Measurements from ENCODE around the gene ADI1. TPM values are rescaled to one million over a fixed set of nuclear protein-coding genes. Genes with fewer than 3 reads are reported as not detected.

The ADI1 gene
- 57.2 TPM for polyA plus RNA-seq
- long read RNA-seq, donor 1, transcript ADI1-201 (4 exons, 2,391 nt), result major isoform, 41 of 41 reads
- long read RNA-seq, donor 1, partial matches to known transcripts, result 0 of 41 reads
- long read RNA-seq, donor 1, other reads (novel, unspliced or antisense), result 0 of 41 reads
- long read RNA-seq, donor 2, transcript ADI1-201 (4 exons, 2,391 nt), result major isoform, 109 of 119 reads
- long read RNA-seq, donor 2, partial matches to known transcripts, result 10 of 119 reads
- long read RNA-seq, donor 2, other reads (novel, unspliced or antisense), result 0 of 119 reads
- long read RNA-seq, donor 3, result 0 reads
- long read RNA-seq, donor 4, transcript ADI1-201 (4 exons, 2,391 nt), result major isoform, 10 of 10 reads
- long read RNA-seq, donor 4, partial matches to known transcripts, result 0 of 10 reads
- long read RNA-seq, donor 4, other reads (novel, unspliced or antisense), result 0 of 10 reads
- long read RNA-seq, donor 5, transcript ADI1-201 (4 exons, 2,391 nt), result major isoform, 42 of 42 reads
- long read RNA-seq, donor 5, partial matches to known transcripts, result 0 of 42 reads
- long read RNA-seq, donor 5, other reads (novel, unspliced or antisense), result 0 of 42 reads
- long read RNA-seq, donor 6, transcript ADI1-201 (4 exons, 2,391 nt), result major isoform, 57 of 62 reads
- long read RNA-seq, donor 6, partial matches to known transcripts, result 5 of 62 reads
- long read RNA-seq, donor 6, other reads (novel, unspliced or antisense), result 0 of 62 reads
- long read RNA-seq, donor 7, transcript ADI1-201 (4 exons, 2,391 nt), result major isoform, 35 of 35 reads
- long read RNA-seq, donor 7, partial matches to known transcripts, result 0 of 35 reads
- long read RNA-seq, donor 7, other reads (novel, unspliced or antisense), result 0 of 35 reads
- long read RNA-seq, donor 8, transcript ADI1-201 (4 exons, 2,391 nt), result major isoform, 95 of 4,687 reads
- long read RNA-seq, donor 8, partial matches to known transcripts, result 1,724 of 4,687 reads
- long read RNA-seq, donor 8, other reads (novel, unspliced or antisense), result 2,867 of 4,687 reads
- long read RNA-seq, donor 9, transcript ADI1-201 (4 exons, 2,391 nt), result major isoform, 64 of 72 reads
- long read RNA-seq, donor 9, partial matches to known transcripts, result 8 of 72 reads
- long read RNA-seq, donor 9, other reads (novel, unspliced or antisense), result 0 of 72 reads
- long read RNA-seq, donor 10, transcript ADI1-201 (4 exons, 2,391 nt), result major isoform, 75 of 81 reads
- long read RNA-seq, donor 10, partial matches to known transcripts, result 6 of 81 reads
- long read RNA-seq, donor 10, other reads (novel, unspliced or antisense), result 0 of 81 reads
- long read RNA-seq, donor 11, transcript ADI1-201 (4 exons, 2,391 nt), result major isoform, 67 of 2,800 reads
- long read RNA-seq, donor 11, partial matches to known transcripts, result 1,112 of 2,800 reads
- long read RNA-seq, donor 11, other reads (novel, unspliced or antisense), result 1,621 of 2,800 reads

- WGBS (ENCODE audit: insufficient coverage, low lambda C conversion rate), result 10% methylated on average over 2 of the region's 76 CpGs
- H3K4me3 ChIP-seq (ENCODE audit: low read length), result peak within 1 kb of the TSS; percentile 91
- H3K27ac ChIP-seq (ENCODE audit: low read length), result peak within 1 kb of the TSS; percentile 95
- peaks cover 2% of the 10 kb centered on the region for H3K36me3 ChIP-seq (ENCODE audit: control insufficient read depth, insufficient read depth, low read length)
- H3K27me3 ChIP-seq (ENCODE audit: control insufficient read depth, insufficient read depth, low read length), result no peaks in the 10 kb centered on the region
- peaks cover 18% of the 10 kb centered on the region for H3K4me1 ChIP-seq (ENCODE audit: control insufficient read depth, insufficient read depth, low read length)
- peaks cover 8% of the 10 kb centered on the region for H3K9me3 ChIP-seq (ENCODE audit: control insufficient read depth, low read depth, low read length)
- peak; percentile 70 to 90 for DNase-seq
Measured at GRCh38 chr2:3519255-3520205, at the start of gene ADI1. TSS of gene ADI1 (minus strand) at chr2:3519531. CDS start at chr2:3519487, 44 bp downstream.

- Histone ChIP-seq H3K4me1 (ENCODE audit: control insufficient read depth, insufficient read depth, low read length) (no peaks in the 10 kb centered on the region), H3K9me3 (ENCODE audit: control insufficient read depth, low read depth, low read length) (no peaks in the 10 kb centered on the region), H3K36me3 (ENCODE audit: control insufficient read depth, insufficient read depth, low read length) (no peaks in the 10 kb centered on the region), H3K27me3 (ENCODE audit: control insufficient read depth, insufficient read depth, low read length) (no peaks in the 10 kb centered on the region), H3K4me3 (ENCODE audit: low read length) (no peak overlapping the region), H3K27ac (ENCODE audit: low read length) (no peak overlapping the region)
- WGBS (ENCODE audit: insufficient coverage, low lambda C conversion rate), result no CpG with 5 or more reads among the region's 9 CpGs
- no peak for DNase-seq
Measured at GRCh38 chr2:3566806-3567205, 47.5 kb upstream of the ADI1 start.

- H3K4me1 ChIP-seq (ENCODE audit: control insufficient read depth, insufficient read depth, low read length), result no peaks in the 10 kb centered on the region
- H3K36me3 ChIP-seq (ENCODE audit: control insufficient read depth, insufficient read depth, low read length), result no peaks in the 10 kb centered on the region
- no peak for DNase-seq
- H3K27ac ChIP-seq (ENCODE audit: low read length), result no peak overlapping the region
- WGBS (ENCODE audit: insufficient coverage, low lambda C conversion rate), result 100% methylated on average over 1 of the region's 6 CpGs
- H3K27me3 ChIP-seq (ENCODE audit: control insufficient read depth, insufficient read depth, low read length), result no peaks in the 10 kb centered on the region
- no peaks in the 10 kb centered on the region for H3K9me3 ChIP-seq (ENCODE audit: control insufficient read depth, low read depth, low read length)
- H3K4me3 ChIP-seq (ENCODE audit: low read length), result no peak overlapping the region
Measured at GRCh38 chr2:3565117-3565516, 45.8 kb upstream of the ADI1 start.

- Histone ChIP-seq H3K27me3 (ENCODE audit: control insufficient read depth, insufficient read depth, low read length) (no peaks in the 10 kb centered on the region), H3K4me1 (ENCODE audit: control insufficient read depth, insufficient read depth, low read length) (no peaks in the 10 kb centered on the region), H3K27ac (ENCODE audit: low read length) (no peak overlapping the region), H3K9me3 (ENCODE audit: control insufficient read depth, low read depth, low read length) (no peaks in the 10 kb centered on the region), H3K36me3 (ENCODE audit: control insufficient read depth, insufficient read depth, low read length) (no peaks in the 10 kb centered on the region), H3K4me3 (ENCODE audit: low read length) (no peak overlapping the region)
- no peak for DNase-seq
- no CpG with 5 or more reads among the region's 5 CpGs for WGBS (ENCODE audit: insufficient coverage, low lambda C conversion rate)
Measured at GRCh38 chr2:3563521-3563976, 44.2 kb upstream of the ADI1 start.

GRCh38 chr2:3558205-3559014 is 39.1 kb upstream of the ADI1 start, which contains the start of gene RNASEH1:
TSS of gene RNASEH1 (minus strand) at chr2:3558333. CDS start at chr2:3558260, 73 bp downstream.
- DNase-seq, result peak; percentile 99
- no CpG with 5 or more reads among the region's 67 CpGs for WGBS (ENCODE audit: insufficient coverage, low lambda C conversion rate)
- peaks cover 2% of the 10 kb centered on the region for H3K4me1 ChIP-seq (ENCODE audit: control insufficient read depth, insufficient read depth, low read length)

GRCh38 chr2:3557639-3558204 is 38.4 kb upstream of the ADI1 start:
- Histone ChIP-seq H3K4me1 (ENCODE audit: control insufficient read depth, insufficient read depth, low read length) (peaks cover 2% of the 10 kb centered on the region), H3K4me3 (ENCODE audit: low read length) (peak overlapping the region; percentile 86), H3K9me3 (ENCODE audit: control insufficient read depth, low read depth, low read length) (no peaks in the 10 kb centered on the region), H3K36me3 (ENCODE audit: control insufficient read depth, insufficient read depth, low read length) (peaks cover 29% of the 10 kb centered on the region), H3K27ac (ENCODE audit: low read length) (peak overlapping the region; percentile 81), H3K27me3 (ENCODE audit: control insufficient read depth, insufficient read depth, low read length) (no peaks in the 10 kb centered on the region)
- DNase-seq, result peak; percentile 8 to 41
- WGBS (ENCODE audit: insufficient coverage, low lambda C conversion rate), result no CpG with 5 or more reads among the region's 40 CpGs

More at GRCh38 chr2:3558205-3559014, 39.1 kb upstream of the ADI1 start, which contains the start of gene RNASEH1:
- peak within 1 kb of the TSS; percentile 86 for H3K4me3 ChIP-seq (ENCODE audit: low read length)
- H3K27ac ChIP-seq (ENCODE audit: low read length), result peak within 1 kb of the TSS; percentile 81
- no peaks in the 10 kb centered on the region for H3K27me3 ChIP-seq (ENCODE audit: control insufficient read depth, insufficient read depth, low read length)
- no peaks in the 10 kb centered on the region for H3K9me3 ChIP-seq (ENCODE audit: control insufficient read depth, low read depth, low read length)
- peaks cover 26% of the 10 kb centered on the region for H3K36me3 ChIP-seq (ENCODE audit: control insufficient read depth, insufficient read depth, low read length)

GRCh38 chr2:3553946-3554345 is 34.6 kb upstream of the ADI1 start:
- 83% methylated on average over 1 of the region's 10 CpGs for WGBS (ENCODE audit: insufficient coverage, low lambda C conversion rate)
- Histone ChIP-seq H3K4me3 (ENCODE audit: low read length) (no peak overlapping the region), H3K4me1 (ENCODE audit: control insufficient read depth, insufficient read depth, low read length) (peaks cover 2% of the 10 kb centered on the region), H3K9me3 (ENCODE audit: control insufficient read depth, low read depth, low read length) (no peaks in the 10 kb centered on the region), H3K36me3 (ENCODE audit: control insufficient read depth, insufficient read depth, low read length) (peaks cover 58% of the 10 kb centered on the region), H3K27ac (ENCODE audit: low read length) (no peak overlapping the region), H3K27me3 (ENCODE audit: control insufficient read depth, insufficient read depth, low read length) (no peaks in the 10 kb centered on the region)
- DNase-seq, result no peak

GRCh38 chr2:3547915-3548314 is 28.6 kb upstream of the ADI1 start:
- 100% methylated on average over 1 of the region's 2 CpGs for WGBS (ENCODE audit: insufficient coverage, low lambda C conversion rate)
- Histone ChIP-seq H3K27ac (ENCODE audit: low read length) (no peak overlapping the region), H3K36me3 (ENCODE audit: control insufficient read depth, insufficient read depth, low read length) (peaks cover 79% of the 10 kb centered on the region), H3K4me3 (ENCODE audit: low read length) (no peak overlapping the region), H3K4me1 (ENCODE audit: control insufficient read depth, insufficient read depth, low read length) (no peaks in the 10 kb centered on the region), H3K27me3 (ENCODE audit: control insufficient read depth, insufficient read depth, low read length) (no peaks in the 10 kb centered on the region), H3K9me3 (ENCODE audit: control insufficient read depth, low read depth, low read length) (no peaks in the 10 kb centered on the region)
- DNase-seq, result no peak
